HepG2 (cell line): Measurements from ENCODE around the gene CROT. TPM values are rescaled to one million over a fixed set of nuclear protein-coding genes. Genes with fewer than 3 reads are reported as not detected.
A peak's percentile ranks its signal among the peaks of the same experiment; 100 is the strongest.

Source experiments
- ATAC-seq: fragments of 200-7000 bp; cut with Tn5 transposase; 3 replicates; pipeline ENCODE4 v1.9.1; 2020; ENCODE audit warnings: mild to moderate bottlenecking, moderate library complexity
- BruUV-seq: library from RNA; stranded (reverse); fragments of 400-500 nt; replicated peaks from 2 replicates; lab custom pipeline; 2021; lab: Mats Ljungman, UMichigan
- CTCF ChIA-PET: fragments of 300-600 bp; formaldehyde crosslinking; extraction: SDS; loops from one replicate; lab custom pipeline; 2021; ENCODE audit warnings: low total read pairs, inconsistent platforms, low intra/inter-chr PET ratio; lab: Yijun Ruan, JAX
- POLR2A ChIA-PET: fragments of 350-600 bp; sonication (Branson Sonifier 250); formaldehyde crosslinking; loops from one replicate; lab custom pipeline; 2020; ENCODE audit warnings: antibody characterized with exemption, inconsistent platforms; lab: Yijun Ruan, JAX
- DNase-seq: peaks from one replicate; pipeline ENCODE4 v3.0.0-alpha.2; 2015; ENCODE audit warnings: low spot score
- FAIRE-seq: peaks from 3 replicates; lab custom pipeline; 2011; peaks lifted over from hg19 to GRCh38; lab: Jason Lieb, UNC
- H2AFZ ChIP-seq: one replicate; pipeline ENCODE4 v1.6.1; 2011; ENCODE audit warnings: low read length, inconsistent platforms
- H3K27ac ChIP-seq: fragments of 300-600 bp; 3 replicates; pipeline ENCODE4 v1.8.0; 2011; ENCODE audit warnings: mixed run types, mild to moderate bottlenecking, mixed read lengths, low read length, inconsistent platforms; ENCODE audit not compliant: insufficient read depth; ENCODE audit errors: extremely low read length
- H3K27me3 ChIP-seq, 2 experiments: fragments of 200-600 bp in 1 of 2; 2 replicates in 1 of 2; 3 replicates in 1 of 2; pipeline versions ENCODE4 v1.6.0 to v1.8.0; 2011; ENCODE audit warnings: low read length in 2 of 2, mild to moderate bottlenecking in 2 of 2, moderate library complexity in 2 of 2, inconsistent platforms in 1 of 2; ENCODE audit not compliant: insufficient read depth in 2 of 2, control insufficient read depth in 1 of 2
- H3K36me3 ChIP-seq, 2 experiments: fragments of 200-600 bp in 1 of 2; replicated peaks in 1 of 2; 2 replicates in 1 of 2; 3 replicates in 1 of 2; pipeline versions ENCODE4 v1.5.1 to v1.8.0; 2011; ENCODE audit warnings: low read length in 2 of 2, inconsistent platforms in 1 of 2; ENCODE audit not compliant: insufficient read depth in 2 of 2, control insufficient read depth in 1 of 2
- H3K4me1 ChIP-seq: 2 replicates; pipeline ENCODE4 v1.5.1; 2012; ENCODE audit warnings: low read length, inconsistent platforms; ENCODE audit not compliant: insufficient read depth
- H3K4me2 ChIP-seq: 2 replicates; pipeline ENCODE4 v1.6.0; 2011; ENCODE audit warnings: low read depth, low read length, inconsistent platforms
- H3K4me3 ChIP-seq, 3 experiments: fragments of 200-600 bp in 1 of 3; sonication (generic), shearing (Covaris generic) in 1 of 3; replicated peaks in 1 of 3; 2 replicates each; pipeline ENCODE4 v1.5.1; 2011 to 2016; ENCODE audit warnings: low read length in 3 of 3, inconsistent platforms in 2 of 3, low read depth in 2 of 3, mild to moderate bottlenecking in 2 of 3, control low read depth in 1 of 3, mixed read lengths in 1 of 3; ENCODE audit not compliant: insufficient read depth in 1 of 3
- H3K79me2 ChIP-seq: one replicate; pipeline ENCODE4 v1.6.1; 2011; ENCODE audit warnings: low read length, inconsistent platforms; ENCODE audit not compliant: insufficient read depth
- H3K9ac ChIP-seq: 2 replicates; pipeline ENCODE4 v1.6.0; 2011; ENCODE audit warnings: mild to moderate bottlenecking, low read depth, low read length, inconsistent platforms; ENCODE audit not compliant: insufficient read depth
- H3K9me3 ChIP-seq: 2 replicates; pipeline ENCODE4 v1.5.1; 2012; ENCODE audit warnings: mild to moderate bottlenecking, low read length
- H4K20me1 ChIP-seq: 2 replicates; pipeline ENCODE4 v1.6.0; 2011; ENCODE audit warnings: inconsistent platforms, mild to moderate bottlenecking, low read length, moderate library complexity; ENCODE audit not compliant: insufficient read depth
- HNF1A ChIP-seq, 2 experiments: sonication (generic) in 1 of 2; formaldehyde crosslinking in 1 of 2; IDR thresholded peaks; 2 replicates each; pipeline versions ENCODE4 v1.4.0 to v1.6.1; 2016 to 2020; ENCODE audit warnings: borderline replicate concordance in 1 of 2, low read depth in 1 of 2, mild to moderate bottlenecking in 1 of 2, missing genetic modification reagents in 1 of 2
- JUND ChIP-seq: sonication (generic); formaldehyde crosslinking; IDR thresholded peaks from 2 replicates; pipeline ENCODE4 v1.8.0; 2022; ENCODE audit warnings: mild to moderate bottlenecking, missing genetic modification reagents
- MED1 ChIP-seq: sonication (generic); formaldehyde crosslinking; IDR thresholded peaks from 2 replicates; pipeline ENCODE4 v1.4.0; 2020; ENCODE audit warnings: missing genetic modification reagents
- NFYC ChIP-seq: IDR thresholded peaks from 2 replicates; pipeline ENCODE4 v1.6.1; 2016; ENCODE audit warnings: missing genetic modification reagents, missing compliant biosample characterization
- NKX3-1 ChIP-seq: sonication (generic); formaldehyde crosslinking; IDR thresholded peaks from 2 replicates; pipeline ENCODE4 v1.5.0; 2020; ENCODE audit warnings: missing genetic modification reagents
- ZEB1 ChIP-seq: IDR thresholded peaks from 2 replicates; pipeline ENCODE4 v1.6.1; 2012; ENCODE audit warnings: mild to moderate bottlenecking, low read depth, inconsistent platforms; ENCODE audit not compliant: insufficient replicate concordance
- ZFP91 ChIP-seq: sonication (generic); formaldehyde crosslinking; IDR thresholded peaks from 2 replicates; pipeline ENCODE4 v1.9.0; 2022; ENCODE audit warnings: missing genetic modification reagents, mild to moderate bottlenecking, borderline replicate concordance
- ZNF543 ChIP-seq: sonication (generic); formaldehyde crosslinking; IDR thresholded peaks from 2 replicates; pipeline ENCODE4 v1.4.0; 2020; ENCODE audit warnings: mild to moderate bottlenecking, missing genetic modification reagents
- ZNF556 ChIP-seq: sonication (generic); formaldehyde crosslinking; IDR thresholded peaks from 2 replicates; pipeline ENCODE4 v1.4.0; 2020; ENCODE audit warnings: mild to moderate bottlenecking, missing genetic modification reagents, borderline replicate concordance
- ZNF609 ChIP-seq: sonication (generic); formaldehyde crosslinking; IDR thresholded peaks from 2 replicates; pipeline ENCODE4 v1.4.0; 2020; ENCODE audit warnings: mild to moderate bottlenecking, missing genetic modification reagents, borderline replicate concordance
- ZNF616 ChIP-seq: sonication (generic); formaldehyde crosslinking; IDR thresholded peaks from 2 replicates; pipeline ENCODE4 v1.5.0; 2020; ENCODE audit warnings: low read depth, mild to moderate bottlenecking, missing genetic modification reagents
- WGBS: methylation state at CpG from one replicate; pipeline ENCODE4 v1.1.6; 2017; ENCODE audit warnings: low lambda C conversion rate; 5-methylcytosine and 5-hydroxymethylcytosine counted together
- in situ Hi-C: cut with HindIII; loops from 2 replicates; pipeline ENCODE4 v1.10.0; 2017; ENCODE audit warnings: low pct_unique_long_range_greater_than_20kb; ENCODE audit not compliant: extremely low pct_ligation_motif_present
- intact Hi-C: fragments of 100-400 bp; cut with micrococcal nuclease; formaldehyde crosslinking; loops from one replicate; pipeline ENCODE4 v1.10.0; 2022; ENCODE audit not compliant: unreplicated experiment
- polyA plus RNA-seq, 8 experiments: library from polyadenylated mRNA; depleted of rRNA in 3 of 8; stranded (reverse) in 7 of 8; unstranded in 1 of 8; fragments of >200 nt; fragmentation: Illumina TruSeq in 4 of 8; extraction: Trizol in 4 of 8; gene quantifications; 2 replicates each; pipeline versions ENCODE4 v1.2.1 to v1.2.3, GENCODE V29; 2011 to 2016; ENCODE audit warnings: low read depth in 4 of 8, missing spikeins in 1 of 8, mixed read lengths in 1 of 8; ENCODE audit not compliant: insufficient read depth in 1 of 8
- total RNA-seq, 5 experiments: library from RNA; depleted of rRNA; stranded (reverse); fragments of >200 nt; fragmentation: Illumina TruSeq; extraction: Trizol; gene quantifications; 2 replicates each; pipeline ENCODE4 v1.2.3, GENCODE V29; 2016; ENCODE audit warnings: low read depth in 1 of 5

CROT gene
- total and polyA plus RNA-seq, 2 of the 13 experiments (the other 11 are each of a cell fraction or from before 2014, with no cell fraction given), result 5.0 to 13.7 TPM

- in situ Hi-C loops (no loop called here), intact Hi-C loops (no loop called here)
- Histone ChIP-seq H3K27ac (peak overlapping the region; percentile 35), H3K79me2 (no peaks in the 10 kb centered on the region), H3K9me3 (no peaks in the 10 kb centered on the region), H3K4me2 (peak overlapping the region; percentile 9), H4K20me1 (no peaks in the 10 kb centered on the region), H2AFZ (no peak overlapping the region), H3K36me3 (peaks cover 0 to 15% of the 10 kb centered on the region in 2 experiments; a peak in 2 of 5 replicates), H3K9ac (no peak overlapping the region), H3K4me3 (no peak overlapping the region), H3K27me3 (no peaks in the 10 kb centered on the region), H3K4me1 (peaks cover 19% of the 10 kb centered on the region)
- 93% methylated on average over 1 of the region's 1 CpG for WGBS
- CTCF ChIA-PET, result no interaction called here
- POLR2A ChIA-PET, result no interaction called here
- FAIRE-seq (peak; percentile 51), DNase-seq (peak; percentile 62), ATAC-seq (peak; percentile 91)
- no TSS peak for BruUV-seq
- TF ChIP-seq ZNF543 (no peak), ZNF609 (CRISPR knock-in tag) (peak; percentile 37; the same call in 1 of the 2 replicates), ZFP91 (no peak), MED1 (peak; percentile 31; the same call in 1 of the 2 replicates), HNF1A (IDR thresholded peaks at IDR 0.05; ENCODE audit: low read depth) (no peak), HNF1A (CRISPR knock-in tag; IDR thresholded peaks at IDR 0.05; ENCODE audit: borderline replicate concordance) (no peak), JUND (no peak), NFYC (CRISPR knock-in tag) (peak; percentile 41; the same call in 1 of the 2 replicates), NKX3-1 (CRISPR knock-in tag) (no peak), ZEB1 (no peak), ZNF556 (CRISPR knock-in tag) (no peak), ZNF616 (CRISPR knock-in tag) (no peak)
Measured at GRCh38 chr7:87395442-87396020, 50.1 kb downstream of the CROT start.
